ENCODE data around the gene MYO10. TPM values are rescaled to one million over a fixed set of nuclear protein-coding genes. Genes with fewer than 3 reads are reported as not detected.
A peak's percentile ranks its signal among the peaks of the same experiment; 100 is the strongest.

The MYO10 gene
- total RNA-seq, 1 experiment from 2014 or later: 71.9 TPM

- H3K36me3 ChIP-seq (ENCODE audit: control insufficient read depth, insufficient read depth, low read length): no peaks in the 10 kb centered on the region
- no peaks in the 10 kb centered on the region for H3K27me3 ChIP-seq (ENCODE audit: control insufficient read depth, insufficient read depth, low read length)
- TF ChIP-seq TCF7L2 (IDR thresholded peaks at IDR 0.05; ENCODE audit: low read depth, low read length): no peak
- TF ChIP-seq REST (IDR thresholded peaks at IDR 0.05; ENCODE audit: insufficient read depth in 1 of 2, low read depth in 2 of 2, low read length in 1 of 2): no peak
- TF ChIP-seq POLR2AphosphoS5 (IDR thresholded peaks at IDR 0.05; ENCODE audit: low read depth, low read length): no peak
- TF ChIP-seq SIN3A (IDR thresholded peaks at IDR 0.05; ENCODE audit: borderline replicate concordance, insufficient read depth, low read depth, low read length): no peak
- TF ChIP-seq CTCF (IDR thresholded peaks at IDR 0.05): no peak
- H3K4me1 ChIP-seq (ENCODE audit: control insufficient read depth, insufficient read depth, low read length): no peaks in the 10 kb centered on the region
- ChIA-PET CTCF (no interaction called here), POLR2A (no interaction called here)
- H3K4me3 ChIP-seq (ENCODE audit: low read depth in 2 of 2, low read length in 2 of 2): no peak overlapping the region
- ATAC-seq: no peak
- in situ Hi-C loops (cut with HindIII; ENCODE audit: low pct_unique_long_range_greater_than_20kb, low sequenced_read_pairs): no loop called here
- no peaks in the 10 kb centered on the region for H3K9me3 ChIP-seq (ENCODE audit: control insufficient read depth, insufficient read depth, low read depth, low read length)
- intact Hi-C loops (cut with micrococcal nuclease; ENCODE audit: unreplicated experiment): loop anchor here (5.0 kb wide), 1 partner anchor 174 kb away; no protein-coding TSS in a partner anchor
- BruUV-seq (replicated peaks): no TSS peak
- DNase-seq (ENCODE audit: low read depth, low spot score): no peak
- H3K27ac ChIP-seq (ENCODE audit: low read length): no peak overlapping the region
These were observed 274.4 kb downstream of the MYO10 start for GRCh38 chr5:16661713-16662112.

DNA sequence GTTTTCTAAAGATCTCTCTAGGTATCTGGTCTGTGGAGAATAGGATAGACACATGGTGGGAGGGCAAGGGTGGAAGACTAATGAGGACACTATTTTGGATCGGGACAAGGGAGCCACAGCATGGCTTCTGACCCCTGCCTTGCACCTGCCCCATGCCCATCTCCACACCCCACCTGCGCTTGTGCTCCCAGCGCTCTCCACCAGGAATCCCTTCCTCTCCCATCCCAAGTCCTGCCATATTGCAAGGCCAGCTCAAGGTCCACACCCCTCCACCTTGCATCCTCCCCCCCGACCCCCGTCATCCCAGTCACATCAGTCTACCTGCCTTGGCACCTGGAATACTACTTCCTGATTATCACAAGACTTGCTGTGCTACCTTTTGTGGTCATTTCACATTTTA, 275.1 kb downstream of the MYO10 start:
- Histone ChIP-seq H3K4me3 (ENCODE audit: low read depth in 2 of 2, low read length in 2 of 2) (no peak overlapping the region), H3K27ac (ENCODE audit: low read length) (no peak overlapping the region), H3K36me3 (ENCODE audit: control insufficient read depth, insufficient read depth, low read length) (no peaks in the 10 kb centered on the region), H3K9me3 (ENCODE audit: control insufficient read depth, insufficient read depth, low read depth, low read length) (no peaks in the 10 kb centered on the region), H3K27me3 (ENCODE audit: control insufficient read depth, insufficient read depth, low read length) (no peaks in the 10 kb centered on the region), H3K4me1 (ENCODE audit: control insufficient read depth, insufficient read depth, low read length) (no peaks in the 10 kb centered on the region)
- CTCF ChIA-PET: no interaction called here
- intact Hi-C loops (cut with micrococcal nuclease; ENCODE audit: unreplicated experiment): loop anchor here (5.0 kb wide), 1 partner anchor 174 kb away; no protein-coding TSS in a partner anchor
- in situ Hi-C loops (cut with HindIII; ENCODE audit: low pct_unique_long_range_greater_than_20kb, low sequenced_read_pairs): no loop called here
- TF ChIP-seq TCF7L2 (IDR thresholded peaks at IDR 0.05; ENCODE audit: low read depth, low read length): no peak
- no peak for TF ChIP-seq CTCF (IDR thresholded peaks at IDR 0.05)
- TF ChIP-seq REST (IDR thresholded peaks at IDR 0.05; ENCODE audit: insufficient read depth in 1 of 2, low read depth in 2 of 2, low read length in 1 of 2): no peak
- no peak for TF ChIP-seq SIN3A (IDR thresholded peaks at IDR 0.05; ENCODE audit: borderline replicate concordance, insufficient read depth, low read depth, low read length)
- TF ChIP-seq POLR2AphosphoS5 (IDR thresholded peaks at IDR 0.05; ENCODE audit: low read depth, low read length): no peak
- POLR2A ChIA-PET: no interaction called here
- ATAC-seq (0 out of 2 replicates have a peak, but pooled peaks have one; percentile 28), DNase-seq (ENCODE audit: low read depth, low spot score) (no peak)
- no TSS peak for BruUV-seq (replicated peaks)

Data from Panc1 (cell line).